Activated CD4-positive, alpha-beta T cell treated with anti-CD3 and anti-CD28 coated beads, Interleukin-2, Interleukin-6, amounts not matched to agents 100 ng/mL and 50 ng/mL, durations not matched to agents 16 hours and 8 hours (primary cell): ENCODE results near the gene ATP2A3.
A peak's percentile ranks its signal among the peaks of the same experiment; 100 is the strongest.

Source experiments
- DNase-seq: peaks from one replicate; pipeline ENCODE4 v3.0.0-alpha.2; 2020

The ATP2A3 gene

GRCh38 chr17:3925684-3926485 lies 38.4 kb downstream of the ATP2A3 start:
- DNase-seq = no peak

GRCh38 chr17:3924512-3925350 lies 39.5 kb downstream of the ATP2A3 start:
- no peak for DNase-seq

- no peak for DNase-seq
Measured at GRCh38 chr17:3923466-3924190, 40.6 kb downstream of the ATP2A3 start.

GRCh38 chr17:3922765-3923164 lies 41.5 kb downstream of the ATP2A3 start:
- DNase-seq = no peak

DNA sequence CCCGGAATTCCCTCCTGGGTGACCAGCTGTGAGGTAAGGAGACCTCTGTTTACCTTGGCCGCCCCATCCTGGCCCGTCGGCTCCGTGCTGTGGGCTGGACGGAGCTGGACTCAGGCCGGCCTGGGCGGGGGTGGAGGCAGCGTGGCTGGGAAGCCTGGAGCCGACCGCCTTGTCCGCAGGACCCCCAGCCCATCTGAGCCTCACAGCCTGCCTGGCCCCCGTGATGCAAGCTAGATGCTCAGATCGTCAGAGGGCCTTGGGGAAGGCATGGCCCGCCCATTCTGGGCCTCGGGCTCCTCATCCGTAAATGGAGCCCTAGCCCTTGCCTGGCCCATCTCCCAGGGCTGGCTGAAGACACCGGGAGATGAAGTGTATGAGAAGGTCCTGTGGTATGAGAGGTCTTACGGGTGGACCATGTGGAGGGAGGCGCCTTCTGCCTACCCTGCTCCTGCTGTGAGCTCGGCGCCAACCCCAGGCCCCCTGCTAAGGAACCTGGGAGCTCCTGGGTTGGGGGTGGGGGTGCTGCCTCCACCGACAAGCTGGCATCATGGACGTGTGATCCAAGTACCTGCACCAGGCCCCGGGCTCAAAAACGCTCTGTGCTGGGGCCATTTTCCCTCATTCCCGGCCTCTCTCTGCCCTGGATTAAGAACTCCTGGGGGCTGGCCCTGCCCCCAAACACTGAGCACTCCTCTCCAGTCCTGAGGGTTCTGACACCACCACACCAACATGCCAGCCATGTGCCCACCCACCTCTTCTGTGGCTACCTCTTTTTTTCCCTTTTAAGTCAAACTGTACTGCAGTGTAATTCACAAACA lies 42.5 kb downstream of the ATP2A3 start:
- DNase-seq = no peak

- DNase-seq = no peak
Measured at GRCh38 chr17:3921006-3921405, 43.2 kb downstream of the ATP2A3 start.

DNA sequence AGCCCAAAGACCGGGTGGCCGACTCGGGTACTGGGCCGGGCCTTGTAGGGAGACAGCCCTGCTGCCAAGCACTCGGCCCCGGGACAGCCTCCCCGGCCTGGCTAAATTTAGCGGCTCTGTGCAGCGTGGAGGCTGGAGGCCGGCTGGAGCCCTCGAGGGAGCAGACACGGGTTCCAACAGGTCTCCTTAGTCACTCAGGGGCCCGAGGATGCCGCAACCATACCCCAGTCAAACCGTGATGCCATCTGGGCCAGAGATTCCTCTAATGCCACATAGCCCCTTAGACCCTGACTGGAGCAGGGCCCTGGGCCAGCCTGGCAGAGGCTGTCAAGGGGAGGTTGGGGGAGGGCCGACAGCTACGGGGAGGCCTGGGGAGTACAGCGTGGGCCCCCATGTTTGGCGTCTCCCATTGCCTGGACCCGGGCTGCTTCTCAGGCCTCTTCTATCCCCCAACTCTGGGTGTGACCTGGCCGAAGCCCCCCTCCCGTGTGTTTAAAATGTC lies 45.1 kb downstream of the ATP2A3 start:
- no peak for DNase-seq

DNA sequence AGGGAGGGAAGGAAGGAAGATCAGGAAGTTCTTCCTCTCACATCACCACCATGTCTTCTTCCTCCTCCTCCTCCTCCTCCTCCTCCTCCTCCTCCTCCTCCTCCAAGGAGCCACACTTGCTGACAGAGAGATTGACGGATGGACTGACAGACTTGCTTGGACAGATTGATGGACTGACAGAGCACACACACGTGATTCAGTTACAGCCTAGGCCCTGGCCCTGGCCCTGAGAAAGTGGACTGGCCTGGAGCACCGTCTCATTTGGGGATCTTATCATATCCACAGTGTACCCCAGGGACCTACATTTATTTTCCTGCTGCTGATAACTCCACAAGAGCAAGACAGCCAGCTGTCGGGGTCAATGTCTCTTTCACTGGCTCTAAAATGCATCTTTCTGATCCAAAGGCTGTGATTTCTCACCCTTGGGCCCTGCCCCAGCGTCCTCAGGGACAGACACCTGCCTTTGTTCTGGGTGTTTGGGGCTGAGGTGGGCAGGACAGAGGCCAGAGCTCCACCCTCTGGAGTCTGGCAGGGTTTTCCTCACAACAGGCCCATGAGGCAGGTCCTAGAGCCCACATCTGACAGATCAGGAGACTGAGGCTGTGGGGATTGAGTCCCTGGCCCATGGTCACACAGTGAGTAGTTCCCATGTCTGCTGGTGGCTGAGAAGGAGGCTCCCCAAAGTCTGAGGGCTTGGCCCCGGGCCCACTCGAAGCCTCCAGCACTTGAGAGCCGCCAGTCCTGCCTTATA lies 45.7 kb downstream of the ATP2A3 start:
- no peak for DNase-seq

- DNase-seq = no peak
Measured at GRCh38 chr17:3917391-3917931, 46.8 kb downstream of the ATP2A3 start.

DNA sequence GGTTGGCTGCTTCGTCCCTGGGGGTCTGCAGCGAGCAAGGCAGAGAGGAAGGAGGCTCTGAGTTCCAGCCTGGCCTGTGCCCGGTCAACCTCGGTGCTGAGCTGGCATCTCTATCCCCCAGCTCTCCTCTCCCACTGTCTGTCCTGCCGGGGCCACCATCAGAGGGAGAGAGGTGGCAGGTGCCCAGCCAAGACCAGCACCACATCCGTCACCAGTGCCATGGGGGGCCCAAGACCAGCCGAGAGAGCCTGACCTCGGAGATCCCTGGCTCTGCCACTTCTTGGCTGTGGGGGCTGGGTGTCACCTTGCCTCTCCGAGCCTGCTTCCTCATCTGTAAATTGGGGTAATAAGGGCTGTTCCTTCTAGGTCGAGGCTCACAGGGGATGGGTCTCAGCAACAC lies 47.4 kb downstream of the ATP2A3 start:
- DNase-seq = no peak

- peak; percentile 61 for DNase-seq
Measured at GRCh38 chr17:3915995-3916696, 48.1 kb downstream of the ATP2A3 start, which contains the start of gene P2RX1. P2RX1 (minus strand) TSS chr17:3916465; CDS start chr17:3916225, 240 bp downstream.

DNA sequence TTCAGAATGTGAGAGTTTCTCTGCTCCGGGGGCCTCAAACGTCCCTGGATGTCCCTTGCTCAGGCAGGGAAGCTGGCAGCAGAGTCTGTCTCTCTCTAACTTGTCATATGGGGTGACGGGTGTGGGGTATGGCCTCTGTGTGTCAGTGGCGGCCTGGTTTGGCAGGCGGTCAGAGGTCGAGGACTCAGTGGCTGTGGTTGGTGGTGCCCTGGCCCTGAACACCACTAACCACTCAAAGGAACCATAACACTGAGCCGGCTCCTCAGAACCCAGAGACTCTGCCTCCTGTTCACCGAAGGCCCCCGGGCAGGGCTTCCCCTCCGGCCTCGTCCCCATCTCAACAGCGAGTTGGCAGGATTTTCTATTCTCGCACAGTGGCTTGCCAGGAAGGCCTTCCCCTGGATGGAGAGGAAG lies 48.6 kb downstream of the ATP2A3 start:
- DNase-seq = no peak

DNA sequence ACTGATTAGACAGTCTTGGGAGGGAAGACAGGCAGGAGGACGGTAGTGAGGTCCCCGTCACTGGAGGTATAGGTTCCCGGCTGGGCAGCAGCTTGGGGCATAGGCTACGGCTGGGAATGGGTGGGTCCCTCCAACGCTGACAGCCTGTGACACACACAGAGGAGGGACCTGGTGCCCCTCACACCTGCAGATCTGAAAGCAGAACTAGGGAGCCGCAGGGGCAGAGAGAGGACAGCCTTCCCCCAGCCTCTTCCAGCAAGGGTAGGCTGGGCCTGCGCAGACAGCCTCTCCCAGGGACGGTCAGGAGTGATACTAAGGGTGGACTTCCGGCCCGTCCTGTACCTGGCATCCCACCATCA lies 49.9 kb downstream of the ATP2A3 start:
- no peak for DNase-seq

DNA sequence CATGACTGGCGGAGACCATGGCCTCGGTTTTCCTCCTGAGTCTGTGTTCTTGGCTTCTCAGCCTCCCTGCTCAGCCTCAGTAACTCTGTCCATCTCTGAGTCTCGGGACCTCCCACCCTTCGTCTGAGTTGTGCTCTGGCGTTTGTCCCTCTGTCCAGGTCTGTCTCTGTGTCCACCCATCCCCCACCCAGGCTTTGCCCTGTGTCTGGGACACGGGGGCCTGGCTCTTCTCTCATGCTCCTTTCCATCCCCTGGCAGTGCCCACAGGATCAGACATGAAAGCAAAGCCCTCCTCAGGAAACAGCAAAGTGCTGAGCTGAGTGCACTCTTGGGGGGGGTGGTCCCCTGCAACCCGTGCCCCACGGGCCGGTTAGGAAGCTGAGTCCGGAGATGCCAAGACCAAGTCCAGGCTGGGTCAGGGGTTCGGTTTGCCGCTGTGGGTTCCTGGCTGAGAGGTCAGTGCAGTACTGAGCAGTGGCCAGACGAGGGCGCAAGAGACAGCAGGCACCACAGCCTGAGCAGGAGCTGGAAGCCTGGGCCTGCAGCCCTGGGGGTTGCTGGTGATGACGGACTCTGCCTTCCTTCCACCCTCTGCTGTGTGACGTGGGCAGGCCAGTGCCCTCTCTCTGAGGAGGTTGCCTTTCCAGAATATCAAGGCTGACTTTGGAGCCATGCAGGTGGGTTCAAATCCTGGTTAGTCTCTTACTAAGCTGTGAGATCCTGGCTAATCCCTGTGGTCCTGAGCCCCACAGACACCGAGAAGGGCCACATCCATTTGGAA lies 50.5 kb downstream of the ATP2A3 start:
- peak; percentile 89 for DNase-seq

DNA sequence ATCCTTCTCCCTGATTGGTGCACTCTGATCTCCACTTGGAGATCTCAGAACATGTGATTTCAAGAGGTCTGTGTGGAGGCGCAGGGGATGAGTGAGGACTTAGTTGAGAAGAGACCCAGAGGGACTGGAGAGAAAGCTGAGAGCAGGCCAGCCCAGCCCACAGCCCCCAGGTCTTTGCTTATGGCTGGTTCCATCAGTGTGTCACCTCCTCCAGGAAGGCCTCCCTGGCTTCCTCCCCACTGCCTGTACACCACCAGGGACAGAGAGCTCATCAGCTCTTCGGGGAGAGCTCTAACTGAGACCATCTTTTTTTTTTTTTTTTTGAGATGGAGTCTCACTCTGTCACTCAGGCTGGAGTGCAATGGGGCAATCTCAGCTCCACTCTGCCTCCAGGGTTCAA lies 51.4 kb downstream of the ATP2A3 start:
- DNase-seq = no peak

- DNase-seq = peak; percentile 76
Measured at GRCh38 chr17:3911271-3912053, 52.8 kb downstream of the ATP2A3 start.

- no peak for DNase-seq
Measured at GRCh38 chr17:3910420-3911270, 53.6 kb downstream of the ATP2A3 start.

- DNase-seq = no peak
Measured at GRCh38 chr17:3909257-3909656, 55.0 kb downstream of the ATP2A3 start.
